Retinal pigment epithelial cell (primary cell): ENCODE measurements around the gene SLC9A9.

ENCODE experiments used
- DNase-seq: peaks from one replicate; pipeline ENCODE4 v3.0.0-alpha.2; 2010; ENCODE audit warnings: low read depth
- H3K4me3 ChIP-seq: 2 replicates; pipeline ENCODE4 v1.5.1; 2011; ENCODE audit warnings: mild to moderate bottlenecking, low read length, control low read depth, moderate library complexity
- CTCF ChIP-seq: conservative IDR thresholded peaks from 2 replicates; pipeline ENCODE4 v1.5.1; 2011; ENCODE audit warnings: low read depth, low read length, control low read depth, inconsistent platforms

The SLC9A9 gene

GRCh38 chr3:143363949-143364348, 484.3 kb downstream of the SLC9A9 start:
- no peak for TF ChIP-seq CTCF
- no peak for DNase-seq
- no peak overlapping the region for H3K4me3 ChIP-seq

GRCh38 chr3:143363276-143363675, 485.0 kb downstream of the SLC9A9 start:
- H3K4me3 ChIP-seq = no peak overlapping the region
- no peak for DNase-seq
- no peak for TF ChIP-seq CTCF

GRCh38 chr3:143362115-143362991, 485.9 kb downstream of the SLC9A9 start:
- no peak for DNase-seq
- H3K4me3 ChIP-seq = no peak overlapping the region
- no peak for TF ChIP-seq CTCF

- no peak for TF ChIP-seq CTCF
- H3K4me3 ChIP-seq = no peak overlapping the region
- DNase-seq = no peak
Measured at GRCh38 chr3:143361589-143361988, 486.7 kb downstream of the SLC9A9 start.

GRCh38 chr3:143360244-143360643, 488.0 kb downstream of the SLC9A9 start:
- DNase-seq = no peak
- TF ChIP-seq CTCF = no peak

GRCh38 chr3:143358793-143359491, 489.3 kb downstream of the SLC9A9 start:
- H3K4me3 ChIP-seq = no peak overlapping the region
- TF ChIP-seq CTCF = no peak
- DNase-seq = no peak

More at GRCh38 chr3:143360244-143360643, 488.0 kb downstream of the SLC9A9 start:
- H3K4me3 ChIP-seq = no peak overlapping the region
